ENCODE data around the gene GEMIN5.

GEMIN5 gene

DNA sequence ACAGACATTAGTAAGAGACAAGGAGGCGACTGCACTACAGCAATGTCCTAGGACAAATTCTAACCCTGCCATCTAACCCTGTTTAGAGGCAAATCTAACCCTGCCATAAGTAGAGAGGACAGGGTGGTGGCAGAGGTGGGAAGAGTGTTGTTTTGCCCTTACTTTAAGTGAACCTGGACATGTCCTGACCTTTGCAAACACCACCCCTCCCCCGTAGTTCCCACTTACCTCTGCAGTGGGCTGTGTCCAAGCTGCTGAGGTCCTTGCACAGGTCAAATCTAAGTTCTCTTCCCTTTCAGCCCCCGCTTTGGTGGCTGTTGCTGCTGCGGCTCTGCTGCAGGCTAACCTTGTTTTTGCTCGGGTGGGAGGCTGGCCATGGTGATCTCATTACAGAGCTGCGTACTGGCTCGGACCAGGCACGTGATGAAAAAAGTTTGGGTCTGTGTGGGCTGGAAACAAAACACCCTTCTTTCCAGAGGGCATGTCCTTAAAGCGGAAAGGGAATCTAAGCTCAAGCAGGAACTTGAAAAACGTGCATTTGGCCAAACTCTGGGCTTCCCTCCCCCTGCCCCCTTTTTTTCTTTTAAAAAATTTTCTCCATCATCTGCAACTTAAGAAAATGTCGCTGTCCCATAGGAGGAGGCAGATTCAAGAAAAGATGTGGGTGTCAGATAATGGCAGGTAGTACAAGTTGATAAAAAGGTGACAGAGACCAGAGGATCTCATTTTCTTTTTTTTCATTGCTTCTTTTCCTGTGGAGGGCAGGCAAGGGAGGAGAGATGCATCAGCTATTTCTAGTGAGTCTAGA, 87.6 kb downstream of the GEMIN5 start, which contains the start of gene FAXDC2:
Gene FAXDC2, minus strand, starts transcription at position 349 of the 808 bp plus-strand sequence. CDS start 12,425 bp downstream, outside the sequence.
- no peak for DNase-seq (ENCODE audit: low read depth in 3 of 3)

DNA sequence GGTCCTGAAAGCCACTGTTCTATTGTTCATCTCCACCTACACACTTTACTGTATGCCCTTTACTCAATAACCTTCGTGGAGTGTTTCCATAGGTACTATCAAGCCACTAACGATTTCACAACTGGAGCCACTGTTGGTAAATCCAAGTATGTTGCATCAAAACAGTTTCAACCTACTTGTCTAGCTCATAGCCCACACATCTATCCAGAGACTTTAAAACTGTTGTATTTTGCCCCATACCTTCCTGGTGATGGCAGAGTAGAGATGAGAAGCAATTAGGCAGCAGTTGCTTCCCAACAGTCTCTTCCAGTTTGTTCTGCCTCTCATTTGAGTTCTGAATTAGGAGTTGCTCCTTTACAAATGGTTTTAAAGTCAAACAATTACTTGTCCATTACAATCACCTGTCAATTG, 88.2 kb downstream of the GEMIN5 start:
- DNase-seq (ENCODE audit: low read depth in 3 of 3), result no peak

DNA sequence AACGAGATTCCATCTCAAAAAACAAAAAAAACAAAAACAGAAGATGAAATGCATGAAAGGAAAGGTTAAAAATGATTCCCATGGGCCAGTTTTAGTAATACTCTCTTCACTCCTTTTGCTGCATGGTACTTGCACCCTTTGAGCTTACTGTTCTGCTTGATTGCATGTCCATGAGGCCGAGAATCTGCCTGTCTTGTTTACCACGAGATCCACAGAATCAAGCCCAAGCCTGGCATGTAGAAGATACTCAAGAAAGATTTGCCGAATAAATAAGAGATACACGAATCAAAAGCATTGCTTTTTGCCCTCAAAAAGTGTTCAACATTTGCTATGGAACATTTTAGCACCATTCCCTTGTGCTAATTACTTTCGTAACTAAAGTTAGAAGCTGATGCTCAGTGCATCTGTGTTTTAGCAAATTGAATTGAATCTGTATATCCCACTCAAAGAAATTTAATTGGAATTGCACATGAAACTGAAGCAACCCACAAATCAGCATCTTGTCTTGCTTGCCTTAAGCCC, 88.7 kb downstream of the GEMIN5 start:
- DNase-seq (ENCODE audit: low read depth in 3 of 3), result no peak

DNA sequence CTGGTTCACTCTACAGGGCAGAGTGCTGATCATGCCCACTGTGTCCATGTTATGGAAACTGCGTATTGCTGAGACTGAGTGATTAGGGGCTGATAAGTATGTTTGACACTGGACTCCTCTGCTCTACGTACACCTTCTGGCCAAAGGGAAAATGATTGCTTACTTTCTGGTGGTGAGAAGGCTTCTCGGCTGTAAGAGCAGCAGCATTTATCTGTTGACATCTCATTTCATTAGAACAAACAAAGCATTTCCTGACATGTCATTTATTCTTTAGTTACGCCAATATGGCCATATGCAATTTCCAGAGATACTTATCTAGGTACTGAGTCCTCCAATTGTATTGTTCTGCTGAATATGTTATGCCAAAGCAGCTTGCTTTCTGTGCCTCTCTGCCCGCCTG, 93.2 kb downstream of the GEMIN5 start:
- no peak for DNase-seq (ENCODE audit: low read depth in 3 of 3)

DNA sequence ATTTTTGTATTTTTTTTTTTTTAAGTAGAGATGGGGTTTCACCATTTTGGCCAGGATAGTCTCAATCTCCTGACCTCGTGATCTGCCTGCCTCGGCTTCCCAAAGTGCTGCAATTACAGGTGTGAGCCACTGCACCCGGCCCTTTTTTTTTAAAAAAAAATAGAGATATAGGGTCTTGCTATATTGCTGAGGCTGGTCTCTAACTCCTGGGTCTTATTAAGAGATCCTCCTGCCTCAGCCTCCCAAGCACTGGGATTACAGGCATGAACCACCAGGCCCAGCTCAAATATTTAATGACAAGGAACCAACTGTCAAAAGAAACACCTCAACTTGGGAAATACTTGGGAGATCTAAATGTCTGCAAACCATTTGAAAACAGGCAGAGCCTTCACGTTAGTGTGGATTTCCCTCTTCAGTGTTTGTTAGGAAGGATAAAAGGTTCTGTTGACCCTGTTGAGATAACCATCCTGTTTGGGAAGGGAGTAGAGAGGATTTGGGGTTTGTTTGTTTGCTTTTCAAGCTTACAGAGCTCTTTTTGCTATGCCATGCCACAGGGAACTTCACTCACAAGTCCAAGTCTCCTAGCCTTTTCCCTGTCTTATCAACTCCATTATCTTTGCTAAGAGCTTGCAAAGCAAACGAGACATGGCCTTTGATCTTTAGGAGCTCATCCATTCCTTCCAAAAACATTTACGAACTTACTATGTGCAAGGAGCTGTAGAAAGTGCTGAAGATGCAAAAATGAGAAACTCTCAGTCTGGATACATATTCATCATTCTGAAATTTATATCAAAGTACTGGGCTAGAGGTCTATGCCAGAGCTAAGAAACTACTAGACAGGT, 95.1 kb downstream of the GEMIN5 start:
- no peak for DNase-seq (ENCODE audit: low read depth in 3 of 3)

DNA sequence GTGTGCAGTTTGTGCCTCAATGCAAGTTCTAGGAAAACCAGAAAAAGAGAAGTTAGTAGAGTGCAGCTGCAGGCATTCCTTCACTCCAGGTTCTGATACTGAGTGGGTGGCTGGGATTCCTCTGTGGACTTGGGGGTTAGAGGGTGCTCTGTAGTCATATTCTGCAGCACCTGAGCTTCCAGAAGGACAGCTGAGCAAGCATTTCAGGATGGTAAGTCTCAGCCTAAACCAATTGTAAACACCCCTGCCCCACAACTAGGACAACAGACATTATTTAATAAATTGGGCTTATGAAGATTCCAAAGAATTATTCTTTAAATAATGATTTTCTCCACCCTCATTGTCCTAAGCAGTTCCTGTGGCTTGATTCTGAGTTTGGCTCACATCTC, 96.7 kb downstream of the GEMIN5 start:
- DNase-seq (ENCODE audit: low read depth in 3 of 3), result no peak

DNA sequence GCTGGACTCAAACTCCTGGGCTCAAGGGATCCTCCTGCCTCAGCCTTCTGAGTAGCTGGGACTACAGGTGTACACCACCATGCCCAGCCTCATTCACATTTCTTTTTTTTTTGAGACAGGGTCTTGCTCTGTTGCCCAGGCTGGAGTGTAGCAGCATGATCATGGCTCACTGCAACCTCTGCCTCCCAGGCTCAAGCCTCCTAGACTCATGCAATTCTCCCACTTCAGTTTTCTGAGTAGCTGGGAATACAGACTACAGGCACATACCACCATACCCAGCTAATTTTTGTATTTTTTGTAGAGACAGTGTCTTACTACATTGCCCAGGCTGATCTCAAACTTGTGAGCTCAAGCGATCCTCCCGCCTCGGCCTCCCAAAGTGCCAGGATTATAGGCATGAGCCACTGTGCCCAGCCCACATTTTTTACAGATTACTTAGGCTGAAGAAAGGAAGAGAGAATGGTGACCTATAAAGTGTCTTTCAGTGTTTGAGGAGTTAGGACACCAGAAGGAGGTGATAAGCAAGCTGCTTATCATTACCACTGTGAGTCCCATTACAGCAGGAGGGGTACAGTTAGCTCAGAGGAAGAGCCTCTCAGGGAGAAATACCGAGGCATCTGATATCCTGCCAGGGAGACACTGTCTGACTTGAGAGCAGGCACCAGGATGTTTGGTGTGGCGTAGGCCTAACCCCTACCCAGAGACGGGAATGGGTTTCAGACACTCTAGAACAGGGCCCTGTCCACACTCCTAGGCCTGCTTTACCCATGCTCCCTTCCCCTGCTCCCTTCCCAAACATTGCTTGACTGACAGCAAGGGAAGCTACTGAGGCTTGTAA, 97.4 kb downstream of the GEMIN5 start:
- no peak for DNase-seq (ENCODE audit: low read depth in 3 of 3)

Data from stimulated activated CD4-positive, alpha-beta T cell treated with anti-CD3 and anti-CD28 coated beads, TNF-alpha, amount 100 ng/mL, for 24 hours (primary cell).